GM10847 (cell line): ENCODE results near the gene TARS2.
A peak's percentile ranks its signal among the peaks of the same experiment; 100 is the strongest.

Source experiments
- POLR2A ChIP-seq: IDR thresholded peaks from 2 replicates; pipeline ENCODE4 v1.6.1; 2011; ENCODE audit not compliant: insufficient read length; ENCODE audit errors: extremely low read depth

Gene TARS2, protein sequence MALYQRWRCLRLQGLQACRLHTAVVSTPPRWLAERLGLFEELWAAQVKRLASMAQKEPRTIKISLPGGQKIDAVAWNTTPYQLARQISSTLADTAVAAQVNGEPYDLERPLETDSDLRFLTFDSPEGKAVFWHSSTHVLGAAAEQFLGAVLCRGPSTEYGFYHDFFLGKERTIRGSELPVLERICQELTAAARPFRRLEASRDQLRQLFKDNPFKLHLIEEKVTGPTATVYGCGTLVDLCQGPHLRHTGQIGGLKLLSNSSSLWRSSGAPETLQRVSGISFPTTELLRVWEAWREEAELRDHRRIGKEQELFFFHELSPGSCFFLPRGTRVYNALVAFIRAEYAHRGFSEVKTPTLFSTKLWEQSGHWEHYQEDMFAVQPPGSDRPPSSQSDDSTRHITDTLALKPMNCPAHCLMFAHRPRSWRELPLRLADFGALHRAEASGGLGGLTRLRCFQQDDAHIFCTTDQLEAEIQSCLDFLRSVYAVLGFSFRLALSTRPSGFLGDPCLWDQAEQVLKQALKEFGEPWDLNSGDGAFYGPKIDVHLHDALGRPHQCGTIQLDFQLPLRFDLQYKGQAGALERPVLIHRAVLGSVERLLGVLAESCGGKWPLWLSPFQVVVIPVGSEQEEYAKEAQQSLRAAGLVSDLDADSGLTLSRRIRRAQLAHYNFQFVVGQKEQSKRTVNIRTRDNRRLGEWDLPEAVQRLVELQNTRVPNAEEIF

DNA sequence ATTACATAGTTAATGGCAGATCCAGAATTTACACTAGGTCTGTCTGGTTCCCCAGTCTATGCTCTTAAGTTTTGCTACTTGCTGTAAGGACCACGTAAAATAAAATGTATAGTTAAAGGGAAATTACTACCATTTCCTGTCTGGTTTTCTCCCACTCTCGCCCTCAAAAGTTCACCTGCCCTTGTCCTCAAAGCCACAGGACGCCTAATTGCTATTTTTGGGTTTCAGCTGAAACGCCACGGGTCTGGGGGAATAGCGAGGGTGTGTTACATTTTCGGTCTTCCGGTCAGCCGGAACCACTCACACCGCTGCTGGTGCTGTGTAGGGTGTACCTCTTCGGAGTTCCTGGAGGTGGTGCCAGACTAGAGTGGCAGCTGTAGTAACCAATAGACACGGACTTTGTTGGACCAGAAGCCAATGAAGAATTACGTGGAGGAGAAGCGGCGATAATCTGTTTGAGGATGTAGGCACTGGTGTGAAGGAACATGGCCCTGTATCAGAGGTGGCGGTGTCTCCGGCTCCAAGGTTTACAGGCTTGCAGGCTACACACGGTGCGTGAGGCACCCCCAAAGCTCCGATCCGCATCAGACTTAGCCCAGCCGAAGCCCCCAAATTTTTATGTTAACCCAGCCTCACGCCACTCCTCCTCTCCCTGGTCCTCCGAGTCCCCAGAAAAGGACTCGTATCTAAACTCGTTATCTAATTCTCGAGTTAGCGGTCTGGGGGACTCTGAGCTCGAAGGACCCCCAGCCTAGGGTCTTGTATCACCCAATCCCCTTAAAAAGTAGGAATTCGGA is at the start of gene TARS2:
TSS of gene TARS2 (plus strand) at position 454 of the 797 bp plus-strand sequence. CDS start at position 486, 32 bp downstream.
- peak; percentile 84 for TF ChIP-seq POLR2A

DNA sequence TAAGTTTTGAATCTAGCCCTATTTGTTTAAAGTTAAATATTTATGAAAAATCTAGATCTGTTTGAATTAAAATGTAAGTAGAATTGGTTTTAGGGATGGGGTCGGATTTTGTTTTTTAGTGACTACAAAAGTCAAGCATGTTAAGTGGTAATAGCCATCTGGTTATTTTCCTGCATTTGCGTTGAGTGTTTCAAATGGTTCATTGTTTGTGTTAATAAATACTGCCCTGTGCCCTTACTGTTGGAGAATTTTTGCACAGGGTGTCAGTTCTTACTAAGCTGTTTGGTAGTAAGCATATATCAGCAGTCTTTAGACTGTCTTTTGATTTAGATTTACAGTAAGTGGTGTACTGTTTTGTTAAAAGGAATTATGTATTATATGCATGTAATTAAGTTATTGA is 46.1 kb upstream of the TARS2 start:
- TF ChIP-seq POLR2A = no peak

DNA sequence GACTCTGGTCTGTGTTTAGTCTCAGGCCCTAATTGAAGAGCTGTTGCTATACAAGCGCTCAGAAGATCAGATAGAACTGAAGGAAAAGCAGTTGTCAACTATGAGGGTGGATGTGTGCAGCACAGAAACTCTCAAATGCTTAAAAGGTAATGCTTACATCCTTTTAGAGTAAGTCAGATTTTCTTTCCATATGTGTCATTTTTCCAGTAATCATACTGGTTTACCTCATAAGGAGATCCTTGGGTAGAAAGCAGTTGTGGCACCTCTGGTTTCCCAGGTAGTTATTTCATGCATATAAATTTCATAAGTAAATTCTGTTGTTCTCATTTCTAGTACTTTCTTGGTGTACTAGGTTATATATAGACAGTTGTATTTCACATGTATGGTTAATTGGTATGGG is 43.0 kb upstream of the TARS2 start:
- TF ChIP-seq POLR2A = no peak

DNA sequence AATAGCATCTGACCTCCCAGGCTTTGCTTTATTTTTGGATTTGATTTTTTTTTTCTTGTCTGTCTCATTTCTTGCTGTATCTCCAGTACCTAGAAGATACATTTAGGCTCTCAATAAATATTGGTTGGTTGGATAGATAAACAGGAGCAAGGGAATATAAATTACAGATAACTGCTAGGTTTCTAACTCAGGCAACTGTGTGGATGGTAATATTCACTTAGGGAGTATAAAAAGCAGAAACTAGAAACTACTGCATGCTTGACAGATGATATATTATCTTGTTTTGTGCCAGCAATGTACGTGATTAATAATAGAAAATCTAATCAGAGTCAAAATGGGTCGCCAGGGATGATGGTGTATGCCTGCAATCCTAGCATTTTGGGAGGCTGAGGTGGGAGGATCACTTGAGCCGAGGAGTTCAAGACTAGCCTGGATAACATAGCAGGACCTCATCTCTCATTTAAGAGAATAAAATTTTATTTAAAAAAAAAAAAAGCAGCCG is 31.0 kb upstream of the TARS2 start:
- no peak for TF ChIP-seq POLR2A

DNA sequence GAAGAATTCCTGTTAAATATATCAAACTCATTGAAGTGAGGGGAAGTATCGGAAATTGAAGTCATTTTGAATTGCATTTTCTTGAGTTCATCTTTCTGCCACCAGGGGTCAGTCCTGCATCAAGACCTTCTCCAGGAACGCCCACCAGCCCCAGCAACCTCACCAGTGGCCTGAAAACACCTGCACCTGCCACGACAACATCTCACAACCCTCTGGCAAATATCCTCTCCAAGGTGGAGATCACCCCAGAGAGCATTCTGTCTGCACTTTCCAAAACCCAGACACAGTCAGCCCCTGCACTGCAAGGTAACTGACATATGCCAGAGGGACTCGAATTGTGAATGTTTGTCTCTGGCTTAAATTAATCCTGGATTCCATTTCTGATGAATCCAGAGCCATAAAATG is 22.8 kb upstream of the TARS2 start:
- no peak for TF ChIP-seq POLR2A

DNA sequence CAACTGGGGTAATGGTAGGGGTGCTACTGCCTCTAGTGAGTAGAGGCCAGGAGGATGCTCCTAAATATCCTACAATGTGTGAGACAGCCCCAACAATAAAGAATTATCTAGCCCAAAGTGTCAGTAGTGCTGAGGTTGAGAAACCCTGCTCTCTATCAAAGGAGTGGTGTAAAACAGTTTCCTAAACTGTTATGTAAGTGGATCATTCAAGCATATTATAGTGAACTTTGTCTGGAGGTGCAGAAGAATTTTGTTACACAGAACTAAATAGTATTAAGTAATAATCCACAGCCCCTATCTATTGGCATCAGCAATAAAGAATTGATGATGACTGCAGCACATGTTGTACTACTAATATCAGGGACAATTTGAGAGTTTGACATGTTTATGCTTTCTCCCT is 20.3 kb upstream of the TARS2 start:
- TF ChIP-seq POLR2A = no peak

DNA sequence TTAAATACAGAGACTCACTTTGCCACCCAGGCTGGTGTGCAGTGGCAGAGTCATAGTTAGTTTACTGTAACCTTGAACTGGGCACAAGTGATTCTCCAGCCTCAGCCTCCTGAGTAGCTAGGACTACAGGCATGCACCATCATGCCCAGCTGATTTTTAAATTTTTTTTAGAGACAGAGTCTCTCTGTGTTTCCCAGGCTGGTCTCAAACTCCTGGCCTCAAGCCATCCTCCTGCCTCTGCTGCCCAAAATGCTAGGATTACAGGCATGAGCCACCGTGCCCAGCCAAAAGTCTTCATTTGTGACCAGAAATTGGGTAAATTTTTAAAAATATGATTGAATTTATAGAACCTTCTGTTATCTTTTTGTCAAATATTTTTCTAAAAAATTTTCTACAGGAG is 17.9 kb upstream of the TARS2 start:
- TF ChIP-seq POLR2A = no peak

DNA sequence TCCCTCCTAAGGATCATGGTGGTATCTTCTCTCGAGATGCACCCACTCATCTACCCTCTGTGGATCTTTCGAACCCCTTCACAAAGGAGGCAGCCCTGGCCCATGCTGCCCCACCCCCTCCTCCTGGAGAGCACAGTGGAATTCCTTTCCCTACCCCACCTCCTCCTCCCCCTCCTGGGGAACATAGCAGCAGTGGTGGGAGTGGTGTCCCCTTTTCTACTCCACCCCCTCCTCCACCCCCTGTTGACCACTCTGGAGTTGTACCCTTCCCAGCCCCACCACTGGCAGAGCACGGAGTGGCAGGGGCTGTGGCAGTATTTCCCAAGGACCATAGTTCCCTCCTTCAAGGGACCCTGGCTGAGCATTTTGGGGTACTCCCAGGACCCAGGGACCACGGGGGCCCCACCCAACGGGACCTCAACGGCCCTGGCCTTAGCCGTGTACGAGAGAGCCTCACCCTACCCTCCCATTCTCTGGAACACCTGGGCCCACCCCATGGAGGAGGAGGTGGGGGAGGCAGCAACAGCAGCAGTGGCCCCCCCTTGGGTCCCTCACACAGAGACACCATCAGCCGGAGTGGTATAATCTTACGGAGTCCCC is 14.5 kb upstream of the TARS2 start:
- no peak for TF ChIP-seq POLR2A

DNA sequence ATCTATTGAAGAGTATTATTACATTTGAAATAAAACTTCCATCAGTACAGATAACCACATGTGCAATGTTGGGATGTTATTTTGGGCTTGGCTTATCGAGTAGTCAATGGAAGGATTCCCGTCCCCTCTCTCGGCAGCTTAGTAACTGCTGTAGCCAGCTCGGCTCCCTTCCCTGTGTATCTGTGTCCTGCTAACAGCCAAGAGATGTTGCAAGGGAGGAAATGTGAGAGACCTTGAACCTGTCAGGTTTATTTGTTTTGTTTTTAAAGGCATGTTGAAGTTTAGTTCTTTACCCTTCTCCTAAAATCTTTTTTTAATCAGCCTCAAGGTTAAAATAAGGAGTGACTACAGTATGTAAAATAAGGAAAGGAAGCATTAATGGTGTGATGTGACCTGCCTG is 13.6 kb upstream of the TARS2 start:
- no peak for TF ChIP-seq POLR2A

DNA sequence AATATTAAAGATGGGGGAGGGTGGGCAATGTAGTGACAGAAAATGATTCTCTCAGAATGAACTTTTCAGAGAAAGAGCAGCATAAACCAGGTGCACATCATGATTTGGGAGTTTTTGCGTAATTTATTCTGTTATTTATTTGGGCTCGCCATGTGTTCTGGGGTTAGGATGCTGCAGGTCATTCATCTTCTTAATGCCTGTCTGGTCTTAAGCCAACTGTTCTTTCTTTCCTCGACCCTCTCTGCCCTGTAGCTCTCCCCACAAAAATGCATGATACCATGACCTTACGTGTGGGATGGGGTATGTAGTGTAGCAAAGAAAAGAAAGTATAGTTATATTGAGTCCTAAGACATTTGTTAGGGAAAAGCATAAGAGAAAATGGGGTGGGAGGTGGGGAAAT is 12.3 kb upstream of the TARS2 start:
- no peak for TF ChIP-seq POLR2A

DNA sequence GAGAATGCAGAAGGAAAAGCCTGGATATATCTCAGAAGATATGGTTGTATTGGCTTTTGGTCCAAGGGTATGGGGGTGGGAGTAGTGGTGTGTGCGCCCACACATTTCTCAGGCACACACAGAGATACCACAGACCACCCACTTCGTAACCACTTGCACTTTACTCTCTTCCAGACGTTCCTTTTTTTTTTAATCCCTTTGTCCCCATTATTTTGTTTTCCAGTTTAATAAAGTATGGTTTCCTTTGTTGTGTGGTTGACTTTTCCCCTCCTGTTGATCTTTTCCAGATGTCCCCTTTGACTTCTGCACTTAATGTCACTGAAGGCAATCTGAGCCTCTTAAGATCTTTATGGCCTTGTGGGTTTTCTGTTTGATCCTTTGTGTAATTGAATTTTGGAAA is 10.5 kb upstream of the TARS2 start:
- no peak for TF ChIP-seq POLR2A

DNA sequence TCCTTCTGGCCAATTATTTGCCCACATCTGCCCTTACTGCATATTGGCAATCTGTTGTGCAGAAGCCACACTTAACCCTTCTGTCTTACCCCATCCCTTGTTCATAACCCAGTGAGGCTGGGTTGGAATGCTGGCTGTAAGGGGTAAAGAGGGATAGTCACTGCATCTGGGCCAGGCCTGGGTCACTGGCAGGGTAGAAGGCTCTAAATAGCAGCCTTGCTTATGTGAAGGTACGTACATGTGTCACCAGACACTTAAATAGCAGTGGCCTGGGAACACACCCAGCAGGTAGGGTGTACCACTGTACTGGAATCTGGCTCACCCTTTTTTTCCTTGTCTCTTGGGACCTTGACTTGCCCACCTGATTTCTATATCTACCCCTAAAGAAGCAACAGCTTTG is 9.9 kb upstream of the TARS2 start:
- TF ChIP-seq POLR2A = no peak

DNA sequence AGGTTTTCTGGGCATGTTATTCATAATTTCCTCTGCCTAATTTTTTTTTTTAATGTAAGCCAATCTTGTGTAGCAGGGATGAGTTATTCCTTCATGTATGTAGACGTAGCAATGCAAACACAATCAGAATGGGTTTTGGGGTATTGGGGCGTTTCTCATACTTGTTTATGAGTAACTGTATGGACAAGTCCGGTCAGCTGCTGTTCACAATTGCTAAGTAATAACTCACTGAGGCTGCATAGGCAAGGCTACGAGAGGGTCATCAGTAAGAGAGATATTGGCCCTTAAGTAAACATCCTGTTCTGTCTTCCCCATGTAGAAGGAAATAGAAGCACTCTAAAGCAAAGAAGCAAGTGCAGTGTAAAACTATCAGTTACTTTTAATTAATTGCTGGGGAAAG is 9.5 kb upstream of the TARS2 start:
- no peak for TF ChIP-seq POLR2A

DNA sequence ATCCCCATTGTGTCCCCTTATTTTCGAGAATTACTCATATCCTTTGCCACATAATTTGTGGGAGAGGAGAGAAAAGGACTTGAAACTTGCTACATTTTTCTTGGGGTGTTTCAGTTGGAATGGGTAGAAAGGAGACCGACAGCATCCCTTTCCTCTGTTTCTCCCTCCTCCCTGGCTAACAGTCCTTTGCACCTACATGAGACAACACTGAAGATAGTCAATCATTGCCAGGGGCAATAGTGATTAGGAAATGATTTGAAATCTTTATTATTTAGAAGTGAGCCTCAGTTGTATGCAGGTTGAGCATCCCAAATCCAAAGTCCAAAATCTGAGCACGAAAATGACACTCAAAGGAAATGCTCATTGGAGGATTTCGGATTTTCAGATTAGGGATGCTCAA is 7.8 kb upstream of the TARS2 start:
- no peak for TF ChIP-seq POLR2A

DNA sequence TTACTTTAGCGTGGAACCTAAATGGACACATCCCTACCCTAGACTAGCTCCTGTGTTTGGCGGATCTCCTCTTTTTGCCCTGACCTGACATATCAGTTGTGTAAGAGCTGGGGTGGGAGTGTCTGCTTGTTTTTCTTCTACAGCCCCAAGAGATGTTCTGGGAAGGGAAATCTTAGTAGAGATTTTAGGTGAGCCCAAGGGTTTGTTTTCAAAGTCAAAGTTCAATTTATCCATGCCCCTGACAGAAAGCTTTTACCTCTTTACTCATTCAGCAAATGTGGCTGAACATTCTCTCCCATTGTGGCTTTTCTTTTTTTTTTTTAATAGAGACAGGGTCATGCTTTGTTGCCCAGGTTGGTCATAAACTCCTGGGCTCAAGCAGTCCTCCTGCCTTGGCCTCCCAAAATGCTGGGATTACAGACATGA is 7.3 kb upstream of the TARS2 start:
- no peak for TF ChIP-seq POLR2A
